HEK293T (cell line): ENCODE results near the gene MYO18A.

ENCODE experiments used
- CTCF ChIA-PET: fragments of 350-600 bp; formaldehyde crosslinking; extraction: SDS; loops from one replicate; lab custom pipeline; 2021; ENCODE audit warnings: antibody characterized with exemption, inconsistent platforms; lab: Yijun Ruan, JAX
- POLR2A ChIA-PET: fragments of 350-600 bp; formaldehyde crosslinking; extraction: SDS; loops from one replicate; lab custom pipeline; 2020; ENCODE audit warnings: antibody characterized with exemption, inconsistent platforms; lab: Yijun Ruan, JAX
- DNase-seq: peaks from one replicate; pipeline ENCODE4 v3.0.0; 2012; ENCODE audit warnings: mixed read lengths; ENCODE audit errors: extremely low spot score
- ARNT ChIP-seq: fragments of 450-650 bp; IDR thresholded peaks from 2 replicates; pipeline ENCODE4 v1.6.1; 2017; ENCODE audit warnings: mild to moderate bottlenecking
- BHLHE40 ChIP-seq: fragments of 450-650 bp; IDR thresholded peaks from 2 replicates; pipeline ENCODE4 v1.6.1; 2016; ENCODE audit warnings: mild to moderate bottlenecking, moderate library complexity, borderline replicate concordance
- CTBP1 ChIP-seq: fragments of 450-650 bp; IDR thresholded peaks from 2 replicates; pipeline ENCODE4 v1.6.1; 2016; ENCODE audit warnings: borderline replicate concordance
- ELF4 ChIP-seq: fragments of 450-650 bp; IDR thresholded peaks from 2 replicates; pipeline ENCODE4 v1.6.1; 2017; ENCODE audit warnings: antibody characterized with exemption
- FOXA1 ChIP-seq: fragments of 450-650 bp; IDR thresholded peaks from 2 replicates; pipeline ENCODE4 v1.6.1; 2016; ENCODE audit warnings: mild to moderate bottlenecking
- FOXK2 ChIP-seq: fragments of 450-650 bp; IDR thresholded peaks from 2 replicates; pipeline ENCODE4 v1.6.1; 2016; ENCODE audit warnings: mild to moderate bottlenecking
- FOXM1 ChIP-seq: fragments of 450-650 bp; IDR thresholded peaks from 2 replicates; pipeline ENCODE4 v1.6.1; 2017; ENCODE audit warnings: mild to moderate bottlenecking, borderline replicate concordance
- HDGF ChIP-seq: fragments of 450-650 bp; IDR thresholded peaks from 2 replicates; pipeline ENCODE4 v1.6.1; 2017; ENCODE audit warnings: antibody characterized with exemption, borderline replicate concordance
- L3MBTL2 ChIP-seq: fragments of 450-650 bp; conservative IDR thresholded peaks from 2 replicates; pipeline ENCODE4 v1.6.1; 2016; ENCODE audit warnings: mild to moderate bottlenecking
- LEF1 ChIP-seq: fragments of 450-650 bp; IDR thresholded peaks from 2 replicates; pipeline ENCODE4 v1.6.1; 2017; ENCODE audit warnings: mild to moderate bottlenecking, borderline replicate concordance
- NFRKB ChIP-seq: fragments of 450-650 bp; IDR thresholded peaks from 2 replicates; pipeline ENCODE4 v1.6.1; 2016; ENCODE audit warnings: mild to moderate bottlenecking, moderate library complexity
- SP1 ChIP-seq: fragments of 450-650 bp; IDR thresholded peaks from 2 replicates; pipeline ENCODE4 v1.6.1; 2017
- SUZ12 ChIP-seq: fragments of 450-650 bp; IDR thresholded peaks from 2 replicates; pipeline ENCODE4 v1.6.1; 2016; ENCODE audit warnings: mild to moderate bottlenecking
- TARDBP ChIP-seq: fragments of 450-650 bp; IDR thresholded peaks from 2 replicates; pipeline ENCODE4 v1.6.1; 2016
- ZNF384 ChIP-seq: fragments of 450-650 bp; IDR thresholded peaks from 2 replicates; pipeline ENCODE4 v1.6.1; 2016
- TF ChIP-seq, protein P1 (sequence below): fragments of 450-650 bp; IDR thresholded peaks from 2 replicates; pipeline ENCODE4 v1.6.1; 2016

MYO18A gene

DNA sequence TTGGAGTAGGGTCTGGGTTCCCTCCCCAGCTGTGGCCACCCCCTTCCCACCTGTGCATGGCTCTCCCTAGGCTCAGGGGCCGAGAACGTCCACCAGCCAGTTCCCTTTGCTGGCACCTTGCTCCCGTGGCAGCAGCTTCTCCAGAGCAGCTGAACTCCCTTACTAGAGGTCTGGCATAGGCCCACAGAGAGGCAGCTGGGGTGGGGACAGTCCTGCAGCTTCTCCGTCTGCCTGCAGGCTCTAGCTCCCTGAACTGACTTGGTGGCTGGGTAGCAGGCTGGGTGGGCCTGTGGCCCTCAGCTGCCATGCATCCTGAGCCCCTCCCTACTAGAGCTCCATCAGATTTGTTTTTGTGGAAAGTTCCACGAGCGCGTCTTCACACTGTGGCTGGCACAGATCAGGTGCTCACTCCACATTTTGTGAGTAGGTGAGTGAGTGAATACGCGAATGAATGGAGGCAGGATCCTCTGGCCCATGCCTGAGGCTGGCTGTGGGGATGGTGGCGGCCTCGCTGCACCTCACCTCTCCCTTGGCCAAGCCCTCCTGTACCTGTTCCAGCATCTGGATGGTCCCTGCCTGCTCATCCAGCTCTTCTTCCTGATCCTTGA, 86.0 kb downstream of the MYO18A start:
- CTCF ChIA-PET: interaction anchor here (1.0 kb wide), 1 partner anchor 18 kb away, joined by 3 read pairs; no protein-coding TSS in a partner anchor
- POLR2A ChIA-PET: interaction anchor here (0.9 kb wide), 1 partner anchor 9 kb away, joined by 3 read pairs; no protein-coding TSS in a partner anchor
- TF ChIP-seq TARDBP (no peak), LEF1 (no peak), L3MBTL2 (no peak), NFRKB (no peak), FOXM1 (no peak), FOXA1 (no peak)
- no peak for DNase-seq

DNA sequence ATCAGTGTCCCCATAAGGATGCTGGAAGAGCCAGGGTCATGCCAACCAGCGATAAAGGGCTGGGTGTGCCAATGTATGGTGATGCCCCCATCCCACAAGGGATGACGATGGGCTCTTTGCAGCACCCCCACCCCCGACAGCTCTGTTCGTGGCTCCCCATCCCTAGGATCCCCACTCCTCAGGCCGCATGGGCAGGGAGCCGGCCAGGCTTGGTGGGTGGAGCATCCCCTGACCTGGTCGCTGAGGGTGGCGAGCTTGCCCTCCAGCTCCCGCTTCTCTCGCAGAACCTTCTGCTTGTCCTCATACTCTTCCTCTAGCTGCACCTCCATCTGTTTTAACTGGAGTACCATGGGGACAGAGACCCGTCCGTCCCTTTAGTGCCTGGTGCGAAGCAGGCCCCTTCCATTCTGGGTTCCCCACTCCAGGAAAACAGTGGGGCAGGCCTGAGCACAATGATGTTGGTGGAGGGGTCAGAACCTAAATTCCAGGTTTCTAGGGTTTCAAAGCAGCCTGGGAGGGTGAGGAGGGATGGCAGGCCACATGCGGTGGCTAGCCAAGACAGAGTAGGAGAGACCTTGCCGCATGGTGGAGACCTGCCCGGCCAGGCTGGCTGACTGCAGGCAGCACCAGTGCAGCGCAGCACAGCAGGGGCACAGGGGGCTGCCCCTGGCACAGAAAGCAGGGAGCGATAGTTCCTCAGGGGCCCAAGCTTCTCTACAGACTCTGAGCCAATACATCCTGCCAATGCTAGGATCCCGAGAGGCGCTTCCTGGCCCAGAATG, 86.9 kb downstream of the MYO18A start:
- CTCF ChIA-PET: interaction anchor here (0.6 to 1.6 kb wide), 4 partner anchors 19 to 605 kb away, joined by 3 read pairs; no protein-coding TSS in a partner anchor
- POLR2A ChIA-PET: interaction anchor here (0.9 to 1.1 kb wide), 2 partner anchors 8 to 47 kb away, joined by 3 read pairs; no protein-coding TSS in a partner anchor
- TF ChIP-seq FOXA1: no peak
- no peak for TF ChIP-seq CTBP1
- no peak for TF ChIP-seq L3MBTL2
- no peak for TF ChIP-seq TARDBP
- TF ChIP-seq FOXM1: no peak
- DNase-seq: no peak

DNA sequence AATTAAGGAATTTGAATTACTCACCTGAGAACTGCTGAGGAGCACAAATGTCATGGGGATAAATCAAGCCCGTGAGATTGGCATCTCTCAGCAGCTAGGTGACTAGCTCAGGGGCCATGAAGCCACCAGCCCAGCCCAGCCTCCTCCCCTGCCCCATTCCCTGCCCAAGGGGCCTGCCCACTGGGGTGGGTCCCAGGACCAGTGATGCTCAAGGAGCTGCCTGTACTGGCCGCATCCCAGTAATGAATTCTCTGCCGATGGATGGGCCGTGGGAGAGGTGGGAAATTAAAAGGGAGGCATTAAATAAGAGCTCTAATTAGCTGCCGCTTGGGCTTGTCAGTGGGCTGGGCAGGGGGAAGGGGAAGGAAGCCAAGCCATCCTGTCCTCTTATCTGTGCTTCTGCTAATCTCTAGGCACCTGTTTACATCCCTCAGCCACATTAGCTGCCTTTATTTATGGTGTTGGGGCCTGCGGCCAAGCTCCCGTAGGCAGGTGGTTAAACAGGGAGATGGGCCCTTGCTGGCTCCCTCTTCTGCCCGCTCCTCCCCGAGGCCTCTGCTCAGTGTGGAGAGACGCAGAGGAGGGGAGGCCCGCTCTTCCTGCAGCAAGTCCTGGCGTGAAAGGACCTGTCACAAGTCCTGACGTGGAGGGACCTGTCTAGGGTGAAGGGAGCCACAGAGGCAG, 88.5 kb downstream of the MYO18A start:
- CTCF ChIA-PET: interaction anchor here (0.6 to 1.6 kb wide), 3 partner anchors 20 to 410 kb away, joined by 3 to 4 read pairs (median 3); no protein-coding TSS in a partner anchor
- POLR2A ChIA-PET: interaction anchor here (0.9 to 1.0 kb wide), 2 partner anchors 10 to 140 kb away, joined by 3 read pairs; partner anchors contain the start of gene PHF12
- TF ChIP-seq FOXA1: no peak

DNA sequence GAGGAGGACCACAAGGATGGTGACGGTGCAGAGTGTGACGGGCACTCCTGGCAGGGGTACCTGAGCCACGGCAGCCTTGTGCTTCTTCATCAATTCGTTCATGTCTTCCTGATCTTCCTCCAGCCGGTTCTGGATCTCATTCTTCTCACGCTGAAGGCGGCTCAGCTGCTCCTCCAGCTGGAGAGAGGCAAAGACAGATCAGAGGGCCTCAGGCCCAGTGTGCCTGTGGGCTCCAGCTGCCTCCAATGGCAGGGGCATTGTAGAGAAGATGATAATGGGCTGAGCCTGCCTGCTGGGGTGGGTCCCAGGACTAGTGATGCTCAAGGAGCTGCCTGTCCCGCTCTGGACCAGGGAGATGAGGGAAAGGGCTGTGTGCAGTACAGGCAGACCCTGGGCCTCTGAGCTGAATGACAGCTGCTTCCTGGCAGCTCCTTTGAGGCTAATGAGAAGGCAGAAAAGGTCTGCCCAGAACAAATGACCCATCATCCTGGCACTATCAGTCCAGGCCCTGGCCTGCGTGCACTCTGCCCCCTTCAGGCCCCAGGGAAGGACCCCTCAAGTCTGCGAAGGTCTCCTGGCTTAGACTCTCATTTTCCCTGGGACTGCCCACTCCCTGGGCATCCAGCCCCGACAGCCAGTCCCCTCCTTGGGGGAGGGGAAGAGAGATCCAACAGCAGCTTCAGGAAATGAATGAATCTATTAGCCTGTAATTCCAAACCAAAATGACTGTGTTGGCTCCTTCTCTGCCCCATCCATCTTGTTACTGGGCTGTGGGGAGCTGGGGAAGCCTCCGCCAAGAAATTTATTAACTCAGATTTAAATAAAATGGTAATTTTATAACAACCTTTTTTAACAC, 89.2 kb downstream of the MYO18A start:
- CTCF ChIA-PET: interaction anchor here (0.6 to 0.9 kb wide), 2 partner anchors 126 to 411 kb away, joined by 3 to 4 read pairs; no protein-coding TSS in a partner anchor

More for the DNA sequence above, 88.5 kb downstream of the MYO18A start:
- DNase-seq: no peak

GRCh38 chr17:29090108-29090507, 90.1 kb downstream of the MYO18A start:
- ChIA-PET CTCF (interaction anchor here (0.8 kb wide), 1 partner anchor 21 kb away, joined by 3 read pairs; no protein-coding TSS in a partner anchor), POLR2A (interaction anchor here (0.9 kb wide), 1 partner anchor 139 kb away, joined by 3 read pairs; the partner anchor contains the start of gene PHF12)
- DNase-seq: no peak
- TF ChIP-seq L3MBTL2: no peak
- TF ChIP-seq SP1: no peak
- no peak for TF ChIP-seq ELF4
- no peak for TF ChIP-seq HDGF
- TF ChIP-seq FOXM1: no peak
- no peak for TF ChIP-seq ARNT
- no peak for TF ChIP-seq FOXA1
- no peak for TF ChIP-seq CTBP1
- TF ChIP-seq, protein P1, sequence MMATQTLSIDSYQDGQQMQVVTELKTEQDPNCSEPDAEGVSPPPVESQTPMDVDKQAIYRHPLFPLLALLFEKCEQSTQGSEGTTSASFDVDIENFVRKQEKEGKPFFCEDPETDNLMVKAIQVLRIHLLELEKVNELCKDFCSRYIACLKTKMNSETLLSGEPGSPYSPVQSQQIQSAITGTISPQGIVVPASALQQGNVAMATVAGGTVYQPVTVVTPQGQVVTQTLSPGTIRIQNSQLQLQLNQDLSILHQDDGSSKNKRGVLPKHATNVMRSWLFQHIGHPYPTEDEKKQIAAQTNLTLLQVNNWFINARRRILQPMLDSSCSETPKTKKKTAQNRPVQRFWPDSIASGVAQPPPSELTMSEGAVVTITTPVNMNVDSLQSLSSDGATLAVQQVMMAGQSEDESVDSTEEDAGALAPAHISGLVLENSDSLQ: no peak
- no peak for TF ChIP-seq SUZ12

More for the DNA sequence above, 89.2 kb downstream of the MYO18A start:
- POLR2A ChIA-PET: interaction anchor here (1.0 kb wide), 1 partner anchor 9 kb away, joined by 3 read pairs; no protein-coding TSS in a partner anchor
- TF ChIP-seq NFRKB: no peak
- TF ChIP-seq LEF1: no peak
- TF ChIP-seq L3MBTL2: no peak
- no peak for TF ChIP-seq SP1
- TF ChIP-seq FOXK2: no peak
- TF ChIP-seq HDGF: no peak
- TF ChIP-seq ELF4: no peak
- TF ChIP-seq CTBP1: no peak
- no peak for TF ChIP-seq ARNT
- TF ChIP-seq SUZ12: no peak
- no peak for TF ChIP-seq ZNF384
- TF ChIP-seq, protein P1: no peak
- no peak for TF ChIP-seq FOXM1
- no peak for TF ChIP-seq BHLHE40
- no peak for TF ChIP-seq FOXA1
- no peak for TF ChIP-seq TARDBP
- no peak for DNase-seq
